Astrocyte (in vitro differentiated cells and primary cell): ENCODE results near the gene MORN3. TPM values are rescaled to one million over a fixed set of nuclear protein-coding genes. Genes with fewer than 3 reads are reported as not detected.
A peak's percentile ranks its signal among the peaks of the same experiment; 100 is the strongest.
"Not testable (repeated sequence)": the region's sequence is repeated elsewhere in the genome, so short reads cannot be mapped to it uniquely, and the experiment has no call there.

Source experiments
- DNase-seq: peaks from one replicate; pipeline ENCODE4 v3.0.0-alpha.2; 2010; ENCODE audit warnings: low read depth
- FAIRE-seq: peaks from 2 replicates; lab custom pipeline; 2011; peaks lifted over from hg19 to GRCh38; lab: Jason Lieb, UNC
- H2AFZ ChIP-seq: 2 replicates; pipeline ENCODE4 v1.6.0; 2012; ENCODE audit warnings: low read depth, low read length, inconsistent platforms
- H3K27ac ChIP-seq: 2 replicates; pipeline ENCODE4 v1.5.1; 2011; ENCODE audit warnings: low read depth, low read length, inconsistent platforms
- H3K27me3 ChIP-seq: 2 replicates; pipeline ENCODE4 v1.6.0; 2011; ENCODE audit warnings: low read length, inconsistent platforms; ENCODE audit not compliant: insufficient read depth
- H3K36me3 ChIP-seq: 2 replicates; pipeline ENCODE4 v1.5.1; 2011; ENCODE audit warnings: low read length, inconsistent platforms; ENCODE audit not compliant: insufficient read depth
- H3K4me1 ChIP-seq: 2 replicates; pipeline ENCODE4 v1.5.1; 2011; ENCODE audit warnings: low read length, inconsistent platforms; ENCODE audit not compliant: insufficient read depth
- H3K4me2 ChIP-seq: 2 replicates; pipeline ENCODE4 v1.6.0; 2012; ENCODE audit warnings: low read length, inconsistent platforms
- H3K4me3 ChIP-seq: 2 replicates; pipeline ENCODE4 v1.5.1; 2011; ENCODE audit warnings: low read depth, mild to moderate bottlenecking, low read length, inconsistent platforms; ENCODE audit not compliant: insufficient read depth
- H3K79me2 ChIP-seq: 2 replicates; pipeline ENCODE4 v1.6.0; 2012; ENCODE audit warnings: mild to moderate bottlenecking, low read length, inconsistent platforms; ENCODE audit not compliant: insufficient read depth
- H3K9ac ChIP-seq: 2 replicates; pipeline ENCODE4 v1.6.0; 2012; ENCODE audit warnings: mild to moderate bottlenecking, low read length, inconsistent platforms
- H3K9me3 ChIP-seq: 2 replicates; pipeline ENCODE4 v1.5.1; 2012; ENCODE audit warnings: low read depth, mild to moderate bottlenecking, low read length, inconsistent platforms; ENCODE audit not compliant: insufficient read depth
- H4K20me1 ChIP-seq: 2 replicates; pipeline ENCODE4 v1.6.0; 2012; ENCODE audit warnings: low read length, inconsistent platforms; ENCODE audit not compliant: insufficient read depth
- H3K27ac Mint-ChIP-seq: one replicate; pipeline ENCODE4 v1.8.0; 2021; ENCODE audit warnings: mild to moderate bottlenecking, mixed read lengths; ENCODE audit not compliant: unreplicated experiment
- H3K27me3 Mint-ChIP-seq: one replicate; pipeline ENCODE4 v1.8.0; 2021; ENCODE audit warnings: low read depth, mixed read lengths; ENCODE audit not compliant: unreplicated experiment
- H3K36me3 Mint-ChIP-seq: one replicate; pipeline ENCODE4 v1.8.0; 2021; ENCODE audit warnings: low read depth, mixed read lengths; ENCODE audit not compliant: unreplicated experiment
- H3K4me1 Mint-ChIP-seq: one replicate; pipeline ENCODE4 v1.8.0; 2021; ENCODE audit warnings: low read depth, mixed read lengths; ENCODE audit not compliant: unreplicated experiment
- H3K4me3 Mint-ChIP-seq: one replicate; pipeline ENCODE4 v1.8.0; 2021; ENCODE audit warnings: mild to moderate bottlenecking, moderate library complexity, mixed read lengths; ENCODE audit not compliant: unreplicated experiment
- H3K9me3 Mint-ChIP-seq: one replicate; pipeline ENCODE4 v1.8.0; 2021; ENCODE audit warnings: mild to moderate bottlenecking, mixed read lengths; ENCODE audit not compliant: unreplicated experiment
- CTCF ChIP-seq: IDR thresholded peaks from 2 replicates; pipeline ENCODE4 v1.5.1; 2011; ENCODE audit warnings: low read depth, mild to moderate bottlenecking, inconsistent platforms, low read length, moderate library complexity; ENCODE audit not compliant: insufficient read depth
- EZH2 ChIP-seq: IDR thresholded peaks from 2 replicates; pipeline ENCODE4 v1.6.1; 2012; ENCODE audit warnings: mild to moderate bottlenecking, low read length, inconsistent platforms; ENCODE audit not compliant: insufficient read depth
- total RNA-seq: library from RNA; stranded (reverse); gene quantifications from 2 replicates; pipeline ENCODE4 v1.2.1, GENCODE V29; 2021

MORN3 gene
- total RNA-seq, 1 donor from 2014 or later, result 0.36 TPM

- peak overlapping the region; percentile 81 for H3K27ac ChIP-seq
- no peaks in the 10 kb centered on the region for H3K27me3 ChIP-seq
- peak overlapping the region; percentile 81 for H2AFZ ChIP-seq
- H3K4me1 Mint-ChIP-seq, result peaks cover 29% of the 10 kb centered on the region
- H3K9ac ChIP-seq, result peak overlapping the region; percentile 90
- DNase-seq (peak; percentile 41), FAIRE-seq (no peak)
- H3K4me2 ChIP-seq, result peak overlapping the region; percentile 94
- H3K79me2 ChIP-seq, result peaks cover 31% of the 10 kb centered on the region
- peak overlapping the region; percentile 87 for H3K4me3 ChIP-seq
- no peaks in the 10 kb centered on the region for H3K27me3 Mint-ChIP-seq
- H3K9me3 Mint-ChIP-seq, result peaks cover 10% of the 10 kb centered on the region
- peaks cover 29% of the 10 kb centered on the region for H3K4me1 ChIP-seq
- peak overlapping the region; percentile 89 for H3K4me3 Mint-ChIP-seq
- peaks cover 31% of the 10 kb centered on the region for H4K20me1 ChIP-seq
- TF ChIP-seq EZH2 (no peak), CTCF (no peak)
- peak overlapping the region; percentile 95 for H3K27ac Mint-ChIP-seq
- peaks cover 7% of the 10 kb centered on the region for H3K36me3 Mint-ChIP-seq
- H3K36me3 ChIP-seq, result no peaks in the 10 kb centered on the region
- no peaks in the 10 kb centered on the region for H3K9me3 ChIP-seq
These were observed 42.1 kb upstream of the MORN3 start for GRCh38 chr12:121711361-121712189.

- Histone ChIP-seq H4K20me1 (peaks cover 12% of the 10 kb centered on the region), H3K9me3 (no peaks in the 10 kb centered on the region), H3K4me2 (peak overlapping the region; percentile 1), H2AFZ (no peak overlapping the region), H3K9ac (no peak overlapping the region), H3K4me3 (no peak overlapping the region), H3K79me2 (peaks cover 16% of the 10 kb centered on the region), H3K27ac (peak overlapping the region; percentile 65), H3K36me3 (no peaks in the 10 kb centered on the region), H3K4me1 (peaks cover 29% of the 10 kb centered on the region), H3K27me3 (no peaks in the 10 kb centered on the region)
- FAIRE-seq (no peak), DNase-seq (peak; percentile 91)
- TF ChIP-seq CTCF (no peak), EZH2 (no peak)
- Mint-ChIP-seq H3K4me3 (no peak overlapping the region), H3K36me3 (no peaks in the 10 kb centered on the region), H3K27me3 (no peaks in the 10 kb centered on the region), H3K4me1 (peaks cover 18% of the 10 kb centered on the region), H3K9me3 (peaks cover 15% of the 10 kb centered on the region), H3K27ac (peak overlapping the region; percentile 98)
These were observed 40.1 kb upstream of the MORN3 start for GRCh38 chr12:121709478-121709961.

- H3K27me3 Mint-ChIP-seq, H3K4me3 ChIP-seq, DNase-seq, H2AFZ ChIP-seq, H3K4me2 ChIP-seq, H3K27ac ChIP-seq, H3K4me3 Mint-ChIP-seq, H3K9me3 ChIP-seq, FAIRE-seq, H3K27me3 ChIP-seq, H4K20me1 ChIP-seq, H3K36me3 ChIP-seq, H3K9ac ChIP-seq, H3K36me3 Mint-ChIP-seq: not testable (repeated sequence)
- H3K9me3 Mint-ChIP-seq, result peaks cover 17% of the 10 kb centered on the region
- Histone ChIP-seq H3K4me1 (peaks cover 26% of the 10 kb centered on the region), H3K79me2 (peaks cover 14% of the 10 kb centered on the region)
- peaks cover 18% of the 10 kb centered on the region for H3K4me1 Mint-ChIP-seq
- peak overlapping the region; percentile 98 for H3K27ac Mint-ChIP-seq
These were observed 39.6 kb upstream of the MORN3 start for GRCh38 chr12:121709064-121709424.
